Urinary bladder (tissue), 4 donors: Measurements from ENCODE around the gene RAB6A. TPM values are rescaled to one million over a fixed set of nuclear protein-coding genes. Genes with fewer than 3 reads are reported as not detected.
"Not testable (repeated sequence)": the region's sequence is repeated elsewhere in the genome, so short reads cannot be mapped to it uniquely, and the experiment has no call there.

Experiments used
- DNase-seq: peaks from one replicate; pipeline ENCODE4 v3.0.0-alpha.2; 2015; ENCODE audit errors: extremely low spot score
- H3K27ac ChIP-seq: one replicate; pipeline ENCODE4 v1.5.1; 2013; ENCODE audit warnings: low read depth, mild to moderate bottlenecking, moderate library complexity
- H3K36me3 ChIP-seq: one replicate; pipeline ENCODE4 v1.6.1; 2013; ENCODE audit warnings: mild to moderate bottlenecking, moderate library complexity; ENCODE audit not compliant: insufficient read depth
- H3K4me1 ChIP-seq: one replicate; pipeline ENCODE4 v1.6.1; 2013; ENCODE audit warnings: mild to moderate bottlenecking, moderate library complexity; ENCODE audit not compliant: insufficient read depth
- H3K4me3 ChIP-seq: one replicate; pipeline ENCODE4 v1.5.1; 2013; ENCODE audit warnings: low read depth, low read length
- WGBS: extraction: QIAGEN DNeasy Blood & Tissue Kit; methylation state at CpG from one replicate; pipeline ENCODE4 v1.1.7; 2013; 5-methylcytosine and 5-hydroxymethylcytosine counted together
- polyA plus RNA-seq: library from polyadenylated mRNA; stranded (reverse); fragments of 200-250 nt; gene quantifications from one replicate; pipeline ENCODE4 v1.2.3, GENCODE V29; 2013
- total RNA-seq: library from RNA; depleted of rRNA; stranded (reverse); fragments of >200 nt; gene quantifications from one replicate; pipeline ENCODE4 v1.2.3, GENCODE V29; 2014
- donor health status: healthy with polysubstance abuse.
- donor health status: healthy.

RAB6A gene
- total and polyA plus RNA-seq, 2 donors, result 96.0 to 106 TPM

DNA sequence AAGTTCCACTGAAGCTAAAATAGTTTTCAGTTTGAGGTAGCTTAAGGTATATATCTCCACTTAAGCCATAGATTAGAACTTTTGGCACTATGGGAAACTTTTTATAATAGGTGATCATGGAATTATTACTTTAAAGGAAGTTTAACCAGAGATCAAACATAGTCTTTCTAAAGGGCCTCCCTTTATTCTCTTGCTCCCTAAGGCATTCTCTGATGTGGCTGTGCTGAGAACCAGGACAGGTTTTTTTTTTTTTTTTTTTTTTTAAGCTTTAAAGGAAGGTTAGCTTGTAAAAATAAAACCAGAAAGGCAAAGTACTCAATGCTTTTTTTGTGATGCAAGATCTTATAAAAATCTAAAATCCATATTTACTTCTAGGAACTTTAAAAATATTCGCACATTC, 23.9 kb upstream of the RAB6A start:
- no peaks in the 10 kb centered on the region for H3K4me1 ChIP-seq
- no peaks in the 10 kb centered on the region for H3K36me3 ChIP-seq
- H3K27ac ChIP-seq, result no peak overlapping the region
- 88% methylated on average over 1 of the region's 1 CpG for WGBS
- no peak for DNase-seq
- H3K4me3 ChIP-seq, result no peak overlapping the region

DNA sequence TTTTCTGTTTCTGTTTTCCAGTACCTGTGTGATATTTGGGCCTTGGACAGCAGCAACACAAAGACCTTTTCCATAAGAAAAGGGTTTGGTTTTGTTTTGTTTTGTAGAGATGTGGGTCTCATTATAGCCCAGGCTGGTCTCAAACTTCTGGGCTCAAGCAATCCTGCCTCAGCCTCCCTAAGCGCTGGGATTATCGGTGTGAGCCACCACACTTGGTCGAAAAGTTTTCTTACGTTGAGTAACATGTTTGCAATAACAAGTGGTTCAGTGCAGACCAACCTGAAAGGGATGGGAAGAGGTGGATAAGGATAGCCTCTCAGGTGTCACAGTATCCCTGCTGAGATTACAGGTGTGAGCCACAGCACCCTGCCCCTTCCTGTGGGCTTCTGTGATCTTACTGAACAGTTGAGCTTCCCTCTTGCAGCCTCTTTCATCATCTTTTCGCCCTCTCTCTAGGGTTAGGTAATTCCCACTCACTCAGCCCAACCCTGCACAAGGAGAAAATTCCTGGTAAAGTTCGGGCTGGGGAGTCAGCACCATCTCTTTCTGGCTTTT, 23.3 kb upstream of the RAB6A start:
- no peak for DNase-seq
- no peak overlapping the region for H3K27ac ChIP-seq
- no peaks in the 10 kb centered on the region for H3K36me3 ChIP-seq
- no peak overlapping the region for H3K4me3 ChIP-seq
- no peaks in the 10 kb centered on the region for H3K4me1 ChIP-seq
- WGBS, result 82% methylated on average over 6 of the region's 6 CpGs

DNA sequence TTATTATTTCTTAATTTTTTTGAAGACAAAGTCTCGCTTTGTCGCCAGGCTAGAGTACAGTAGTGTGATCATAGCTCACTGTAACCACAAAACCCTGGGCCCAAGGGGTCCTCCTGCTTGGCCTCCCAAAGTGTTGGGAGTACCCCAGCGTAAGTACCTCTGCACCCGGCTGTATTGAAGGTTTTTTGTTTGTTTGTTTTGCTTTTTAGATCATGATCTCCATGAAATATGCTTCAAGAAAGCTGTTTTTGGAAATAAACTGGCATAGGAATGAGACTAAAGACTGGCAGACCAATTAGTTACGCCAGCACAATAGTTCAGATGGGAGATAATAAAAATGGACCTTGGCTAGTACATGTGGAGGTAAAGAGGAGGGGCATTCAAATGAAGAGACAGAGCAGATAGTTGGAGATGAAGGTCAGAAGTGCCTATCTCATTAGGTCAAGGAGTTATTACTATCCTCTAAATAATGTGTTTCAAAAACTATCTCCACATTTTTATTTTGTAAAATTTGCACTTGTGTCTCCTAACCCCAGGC, 22.7 kb upstream of the RAB6A start:
- H3K4me3 ChIP-seq, result no peak overlapping the region
- no peak overlapping the region for H3K27ac ChIP-seq
- no peaks in the 10 kb centered on the region for H3K36me3 ChIP-seq
- no peaks in the 10 kb centered on the region for H3K4me1 ChIP-seq
- DNase-seq, result no peak
- 85% methylated on average over 5 of the region's 5 CpGs for WGBS

DNA sequence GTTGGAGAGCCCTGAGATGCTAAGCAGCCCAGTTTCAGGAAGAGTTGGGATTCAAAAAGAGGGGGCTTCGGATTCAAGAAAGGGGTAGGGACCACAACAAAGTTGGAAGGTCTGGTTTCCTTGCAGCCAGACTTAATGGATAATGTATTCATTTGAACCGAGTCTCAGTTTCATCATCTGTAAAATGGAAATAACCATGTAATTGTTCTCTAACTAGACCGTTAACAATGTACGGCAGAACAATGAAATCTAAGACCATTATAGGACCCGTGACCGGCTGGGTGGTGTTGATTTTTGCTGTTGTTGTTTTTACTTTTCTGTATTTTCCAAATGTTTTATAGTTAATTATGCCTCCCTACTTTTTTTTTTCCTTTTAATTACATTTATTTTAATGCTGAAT, 20.4 kb upstream of the RAB6A start:
- Histone ChIP-seq H3K4me3 (no peak overlapping the region), H3K36me3 (no peaks in the 10 kb centered on the region), H3K4me1 (no peaks in the 10 kb centered on the region), H3K27ac (no peak overlapping the region)
- 88% methylated on average over 6 of the region's 6 CpGs for WGBS
- DNase-seq, result no peak

DNA sequence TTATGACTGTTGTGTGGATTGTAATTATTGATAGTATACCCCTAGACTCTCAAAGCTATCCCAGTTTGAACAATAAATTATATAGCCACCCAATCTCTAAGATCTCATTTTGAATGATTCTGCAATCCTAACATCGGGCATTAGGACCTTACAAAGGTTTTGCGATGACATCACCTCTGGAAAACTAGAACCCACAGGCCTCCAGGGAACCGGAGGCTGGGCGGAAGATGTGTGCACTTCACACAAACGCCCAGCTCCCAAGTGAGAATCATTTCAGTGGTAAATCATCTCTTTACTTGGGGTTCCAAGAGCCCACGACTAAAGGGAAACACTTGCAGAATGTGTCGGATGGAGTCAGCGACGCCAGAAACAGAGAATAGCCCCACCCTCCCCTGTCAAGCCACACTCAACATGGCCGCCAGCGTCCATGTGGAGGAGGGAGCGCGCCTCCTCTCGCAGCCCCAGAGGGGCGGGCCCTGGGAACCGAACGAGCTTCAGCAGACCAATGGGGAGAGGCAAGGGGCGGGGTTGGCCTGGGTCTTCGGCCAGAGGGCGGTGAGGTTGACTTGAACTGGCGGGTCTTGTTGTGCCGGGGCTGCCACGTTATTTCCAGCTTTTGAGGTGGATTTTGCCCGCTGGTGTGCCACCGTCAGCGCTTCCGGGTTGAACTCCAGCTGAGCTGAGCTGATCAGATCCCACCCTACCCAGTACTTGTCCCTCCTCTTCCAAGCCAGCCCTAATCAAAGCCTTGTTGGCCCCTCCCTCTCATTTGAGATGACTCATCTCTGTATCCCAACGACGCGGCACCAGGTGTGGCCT, 18.4 kb upstream of the RAB6A start:
- Histone ChIP-seq H3K27ac (peak overlapping the region; percentile 95), H3K4me3 (peak overlapping the region; percentile 50), H3K4me1 (no peaks in the 10 kb centered on the region), H3K36me3 (no peaks in the 10 kb centered on the region)
- WGBS, result under 1% methylated on average over 30 of the region's 30 CpGs
- peak; percentile 96 for DNase-seq

DNA sequence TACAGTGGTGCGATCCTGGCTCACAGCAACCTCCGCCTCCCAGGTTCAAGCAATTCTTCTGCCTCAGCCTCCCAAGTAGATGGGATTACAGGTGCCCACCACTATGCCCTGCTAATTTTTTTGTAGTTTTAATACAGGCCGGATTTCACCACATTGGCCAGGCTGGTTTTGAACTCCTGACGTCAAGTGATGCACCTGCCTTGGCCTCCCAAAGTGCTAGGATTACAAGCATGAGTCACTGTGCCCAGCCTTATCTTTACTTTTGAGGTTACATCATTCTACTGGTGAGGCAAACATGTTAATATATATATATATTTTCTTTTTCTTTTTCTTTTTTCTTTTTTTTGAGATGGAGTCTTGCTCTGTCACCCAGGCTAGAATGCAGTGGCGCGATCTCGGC, 9.9 kb upstream of the RAB6A start:
- 93% methylated on average over 7 of the region's 7 CpGs for WGBS
- not testable (repeated sequence) for H3K4me3 ChIP-seq, DNase-seq, H3K4me1 ChIP-seq, H3K36me3 ChIP-seq, H3K27ac ChIP-seq

DNA sequence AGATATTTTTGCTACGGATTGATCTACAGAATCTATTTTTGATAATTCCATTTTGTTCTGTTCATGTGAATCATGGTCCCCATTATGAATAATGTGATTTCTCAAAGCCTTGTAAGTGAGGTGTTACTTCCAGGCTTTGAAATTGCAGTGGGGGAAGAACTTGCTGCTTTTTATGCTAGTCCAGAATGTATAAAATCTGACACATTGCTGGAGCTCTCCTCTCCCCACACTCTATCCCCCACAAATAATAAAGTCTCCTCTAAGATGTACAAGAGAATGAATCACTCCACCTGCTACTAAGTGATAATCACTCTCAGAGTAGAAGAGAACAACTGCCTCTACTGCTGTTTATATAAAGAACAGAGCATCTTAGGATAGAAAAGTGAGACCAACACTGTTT, 5.9 kb upstream of the RAB6A start:
- Histone ChIP-seq H3K27ac (no peak overlapping the region), H3K4me3 (no peak overlapping the region), H3K36me3 (no peaks in the 10 kb centered on the region), H3K4me1 (no peaks in the 10 kb centered on the region)
- WGBS, result 70% methylated on average over 1 of the region's 1 CpG
- no peak for DNase-seq

DNA sequence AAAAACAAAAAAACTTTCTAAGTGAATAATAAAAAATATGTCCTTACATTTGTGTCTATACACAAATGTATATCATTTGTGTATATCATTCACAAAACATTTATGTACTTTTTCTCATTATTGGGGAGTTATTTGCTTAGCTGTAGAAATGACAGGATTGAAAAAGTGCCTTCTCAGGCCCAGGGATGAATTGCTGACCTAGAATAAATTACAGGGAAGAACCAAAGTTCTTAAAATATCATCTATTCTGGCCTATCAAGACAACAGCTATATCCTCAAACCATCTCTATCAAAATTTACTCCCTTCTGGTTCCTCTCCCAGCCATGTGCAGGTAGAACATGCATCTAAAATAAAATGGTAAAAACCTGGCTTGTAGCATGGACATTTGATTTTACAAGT, 1.9 kb upstream of the RAB6A start:
- H3K27ac ChIP-seq, result no peak overlapping the region

DNA sequence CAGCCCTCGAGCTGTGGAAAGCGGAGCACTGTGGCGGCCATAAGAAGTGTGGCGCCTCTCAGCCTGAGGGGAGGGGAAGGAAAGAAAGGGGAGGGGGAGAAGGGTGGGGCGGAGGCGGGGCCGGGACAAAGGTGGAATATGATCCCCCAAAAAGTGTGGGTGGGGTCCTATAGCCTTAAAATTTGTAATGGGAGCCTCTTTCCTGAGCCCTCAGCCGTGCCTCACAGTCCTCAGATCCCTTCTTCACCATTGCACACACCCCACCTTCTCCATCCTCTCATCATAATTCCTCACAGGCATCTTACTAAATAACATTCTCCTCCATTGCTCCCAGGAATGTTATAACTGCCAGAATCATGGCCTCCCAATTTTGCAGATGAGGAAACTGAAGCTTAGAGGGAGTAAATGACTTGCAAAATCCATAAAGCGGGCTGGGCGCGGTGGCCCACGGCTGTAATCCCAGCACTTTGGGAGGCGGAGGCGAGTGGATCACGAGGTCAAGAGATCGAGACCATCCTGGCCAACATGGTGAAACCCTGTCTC, 600 bp upstream of the RAB6A start:
- 45% methylated on average over 16 of the region's 16 CpGs for WGBS
- Histone ChIP-seq H3K27ac (peak overlapping the region; percentile 78), H3K36me3 (no peaks in the 10 kb centered on the region), H3K4me1 (peaks cover 1% of the 10 kb centered on the region), H3K4me3 (peak overlapping the region; percentile 27)
- DNase-seq, result no peak

More for the DNA sequence above, 1.9 kb upstream of the RAB6A start:
- no peaks in the 10 kb centered on the region for H3K4me1 ChIP-seq
- no peak for DNase-seq
- H3K4me3 ChIP-seq, result no peak overlapping the region
- no peaks in the 10 kb centered on the region for H3K36me3 ChIP-seq

DNA sequence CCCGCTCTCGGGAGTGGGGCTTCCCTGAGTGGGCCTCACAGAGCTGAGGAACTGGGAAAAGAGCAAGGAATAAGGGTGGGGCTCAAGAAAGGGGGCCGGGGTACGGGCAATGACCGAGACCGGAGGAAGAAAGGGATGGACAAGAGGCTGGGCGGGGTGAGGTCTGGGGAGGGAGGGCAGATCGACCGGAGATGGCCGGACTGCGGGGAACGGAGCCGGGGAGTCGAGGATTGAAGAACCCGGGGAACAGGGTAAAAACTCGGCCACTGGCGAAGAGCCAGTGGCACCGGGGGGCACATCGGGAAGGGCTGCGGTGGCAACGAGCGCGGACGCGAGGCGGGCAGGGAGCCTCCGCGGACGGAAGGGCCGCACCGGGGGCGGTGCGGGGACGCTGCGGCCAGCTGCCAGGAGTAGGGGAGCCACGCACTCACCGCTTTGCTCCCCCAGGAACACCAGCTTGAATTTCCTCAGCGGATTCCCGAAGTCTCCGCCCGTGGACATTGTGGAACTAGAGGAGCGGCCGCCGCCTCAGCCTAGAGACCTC, 667 bp downstream of the RAB6A start:
- Histone ChIP-seq H3K36me3 (no peaks in the 10 kb centered on the region), H3K4me1 (peaks cover 1% of the 10 kb centered on the region), H3K27ac (peak overlapping the region; percentile 94), H3K4me3 (peak overlapping the region; percentile 77)
- WGBS, result under 1% methylated on average over 44 of the region's 44 CpGs
- no peak for DNase-seq

DNA sequence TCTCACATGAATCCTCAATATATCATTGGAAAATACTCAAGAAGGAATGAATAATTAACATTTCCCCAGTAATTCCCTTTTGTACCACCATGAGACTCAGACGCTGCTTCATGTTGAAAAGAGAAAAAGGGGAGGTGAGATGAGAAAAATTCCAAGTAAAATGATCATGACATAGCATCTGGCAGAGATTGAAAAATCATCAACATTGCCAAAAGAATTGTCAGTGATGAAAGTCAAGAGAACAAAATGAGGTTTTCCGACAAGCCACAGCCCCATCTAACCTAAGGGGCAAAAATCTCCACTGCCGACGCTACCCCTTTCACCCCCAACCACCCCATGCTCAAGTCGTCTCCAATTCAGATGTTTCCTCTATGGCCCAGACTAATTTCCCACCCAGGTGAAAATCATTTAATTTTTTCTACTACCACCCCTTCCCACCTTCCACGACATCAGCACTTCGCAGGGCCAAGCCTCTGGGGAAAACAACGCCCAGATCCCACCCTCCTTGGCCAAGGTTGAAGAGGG, 1.2 kb downstream of the RAB6A start:
- WGBS, result 1% methylated on average over 8 of the region's 8 CpGs

DNA sequence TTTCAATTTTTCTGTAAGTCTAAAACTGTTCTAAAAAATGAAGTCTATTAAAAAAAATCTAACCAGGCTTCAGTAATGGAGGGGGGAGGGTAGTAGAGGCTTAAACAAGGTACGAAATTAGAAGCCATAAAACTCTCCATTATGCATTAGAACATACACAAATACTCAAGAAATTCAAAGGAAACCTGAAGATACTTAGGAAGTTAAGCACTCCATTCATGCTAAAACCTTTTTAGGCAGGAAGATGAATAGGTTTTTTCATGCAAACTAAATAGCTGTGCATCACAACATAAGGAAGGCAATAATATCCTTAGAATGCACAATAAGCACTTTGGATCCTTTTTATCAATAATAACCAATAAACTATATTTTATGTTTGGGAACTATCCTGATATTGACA, 2.4 kb downstream of the RAB6A start:
- H3K4me1 ChIP-seq, result peaks cover 1% of the 10 kb centered on the region
- WGBS, result 34% methylated on average over 1 of the region's 1 CpG
- H3K36me3 ChIP-seq, result no peaks in the 10 kb centered on the region
- no peak overlapping the region for H3K4me3 ChIP-seq
- H3K27ac ChIP-seq, result no peak overlapping the region
- DNase-seq, result no peak

More for the DNA sequence above, 1.2 kb downstream of the RAB6A start:
- H3K4me1 ChIP-seq, result peaks cover 1% of the 10 kb centered on the region
- peak overlapping the region; percentile 77 for H3K4me3 ChIP-seq
- H3K27ac ChIP-seq, result peak overlapping the region; percentile 94
- no peak for DNase-seq
- no peaks in the 10 kb centered on the region for H3K36me3 ChIP-seq

DNA sequence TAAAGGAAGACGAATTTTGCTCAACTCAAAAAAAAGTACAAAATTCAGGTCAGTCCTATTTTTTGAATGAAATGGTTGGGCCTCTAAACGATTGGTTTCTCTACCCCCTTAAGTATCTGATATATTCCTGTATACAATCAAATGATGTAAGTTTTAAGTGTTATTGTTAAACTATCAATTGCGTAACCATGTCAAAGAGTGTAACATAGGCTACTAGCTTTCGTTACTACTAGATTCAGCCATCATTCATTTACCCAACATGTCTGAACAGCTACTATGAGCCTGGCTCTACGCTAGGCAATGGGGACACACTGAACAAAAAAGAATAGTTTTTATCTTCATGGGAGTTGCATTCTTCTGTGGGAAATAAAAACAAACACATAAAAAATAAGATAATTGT, 3.3 kb downstream of the RAB6A start:
- WGBS, result 86% methylated on average over 5 of the region's 5 CpGs
- DNase-seq, result no peak
- Histone ChIP-seq H3K4me3 (no peak overlapping the region), H3K27ac (no peak overlapping the region), H3K4me1 (peaks cover 1% of the 10 kb centered on the region), H3K36me3 (no peaks in the 10 kb centered on the region)

DNA sequence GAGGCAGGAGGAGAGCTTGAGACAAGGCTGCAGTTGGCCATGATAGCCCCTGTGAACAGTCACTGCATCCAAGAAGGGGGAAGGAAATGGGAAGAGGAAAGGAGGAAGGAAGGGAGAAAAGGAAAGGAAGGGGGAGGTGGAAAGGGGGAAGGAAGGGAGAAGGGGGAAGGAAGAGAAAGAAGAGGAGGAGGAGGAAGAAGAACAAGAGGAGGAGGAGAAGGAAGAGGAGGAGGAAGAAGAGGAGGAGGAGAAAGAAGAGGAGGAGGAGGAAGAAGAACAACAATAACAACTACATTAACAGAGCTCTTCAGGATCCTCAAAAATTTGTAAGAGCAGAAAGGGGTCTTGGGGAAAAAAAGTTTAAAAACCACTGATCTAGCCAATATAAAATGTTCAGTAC, 5.2 kb downstream of the RAB6A start:
- Histone ChIP-seq H3K36me3 (no peaks in the 10 kb centered on the region), H3K4me1 (peaks cover 1% of the 10 kb centered on the region), H3K27ac (no peak overlapping the region), H3K4me3 (no peak overlapping the region)
- no peak for DNase-seq
